ES-I3 (cell line): Measurements from ENCODE around the gene HPS5.
"Not testable (repeated sequence)": the region's sequence is repeated elsewhere in the genome, so short reads cannot be mapped to it uniquely, and the experiment has no call there.

Source experiments
- H3K36me3 ChIP-seq: 2 replicates; pipeline ENCODE4 v1.6.1; 2013; ENCODE audit warnings: mild to moderate bottlenecking, low read length, control low read depth, moderate library complexity; ENCODE audit not compliant: insufficient read depth
- H3K4me1 ChIP-seq: 2 replicates; pipeline ENCODE4 v1.6.1; 2013; ENCODE audit warnings: mild to moderate bottlenecking, control low read depth, low read length; ENCODE audit not compliant: insufficient read depth
- H3K9ac ChIP-seq: 2 replicates; pipeline ENCODE4 v1.6.1; 2013; ENCODE audit warnings: low read depth, mild to moderate bottlenecking, low read length, moderate library complexity
- H3K9me3 ChIP-seq: 2 replicates; pipeline ENCODE4 v1.6.1; 2013; ENCODE audit warnings: mild to moderate bottlenecking, low read length, moderate library complexity; ENCODE audit not compliant: control insufficient read depth, insufficient read depth

HPS5 gene

DNA sequence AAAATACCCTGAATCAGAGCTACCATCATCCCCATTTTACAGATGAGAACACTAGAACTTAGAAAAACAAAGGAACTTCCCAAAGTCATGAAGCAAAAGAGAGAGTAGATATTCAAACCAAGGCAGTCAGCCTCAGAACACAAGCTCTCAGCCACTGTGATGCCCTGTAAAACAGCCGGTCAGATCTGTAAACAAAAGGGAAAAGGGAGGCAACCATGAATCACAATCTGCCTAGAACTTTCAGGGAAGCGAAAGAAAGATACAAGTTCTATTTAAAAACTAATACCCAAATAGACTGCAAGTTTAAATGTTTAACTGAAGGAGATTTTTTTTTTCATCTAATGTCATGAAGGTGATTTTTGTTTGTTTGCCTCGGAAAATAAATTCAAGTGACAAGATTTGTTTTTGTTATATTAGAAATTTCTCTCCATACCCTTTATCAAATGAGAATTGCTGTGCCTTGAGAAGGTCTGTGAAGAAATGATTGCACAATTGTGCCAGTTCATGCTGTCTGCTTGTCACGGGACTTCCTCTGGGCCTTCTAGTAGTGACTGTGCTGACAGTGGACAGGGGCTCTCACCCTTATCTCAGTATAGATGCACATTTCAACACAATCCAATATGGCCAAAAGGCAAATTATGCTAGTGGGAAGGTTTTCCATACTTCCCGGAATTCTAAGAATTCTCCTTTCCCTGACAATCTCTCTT, 44.2 kb downstream of the HPS5 start:
- H3K36me3 ChIP-seq: peaks cover 4% of the 10 kb centered on the region; the same call in 1 of the 2 replicates
- no peaks in the 10 kb centered on the region for H3K9me3 ChIP-seq
- H3K4me1 ChIP-seq: no peaks in the 10 kb centered on the region
- no peak overlapping the region for H3K9ac ChIP-seq

GRCh38 chr11:18271206-18271605, 50.7 kb downstream of the HPS5 start:
- H3K4me1 ChIP-seq: peaks cover 5% of the 10 kb centered on the region; the same call in 1 of the 2 replicates
- no peaks in the 10 kb centered on the region for H3K36me3 ChIP-seq
- H3K9me3 ChIP-seq: no peaks in the 10 kb centered on the region
- H3K9ac ChIP-seq: no peak overlapping the region

DNA sequence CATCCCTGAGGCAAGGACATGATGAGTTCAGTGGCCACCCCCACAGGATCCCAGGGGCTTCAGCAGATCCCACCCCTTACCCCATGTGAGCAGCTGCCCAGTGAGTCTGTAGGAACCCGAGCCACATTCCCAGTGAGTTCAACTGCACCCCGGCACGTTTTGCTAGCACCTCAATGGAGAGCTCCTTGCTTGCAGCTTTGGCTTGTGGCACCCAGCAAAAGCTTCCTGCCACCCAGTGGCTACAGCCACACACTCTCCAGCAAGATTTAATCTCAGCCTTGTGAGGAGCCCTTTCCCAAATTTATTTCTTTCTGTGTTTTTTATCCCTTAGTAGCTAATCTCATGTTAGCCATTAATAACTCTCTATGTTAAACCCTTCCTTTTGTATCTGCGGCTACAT, 51.8 kb downstream of the HPS5 start:
- Histone ChIP-seq H3K9ac (no peak overlapping the region), H3K9me3 (no peaks in the 10 kb centered on the region), H3K4me1 (peaks cover 5% of the 10 kb centered on the region; the same call in 1 of the 2 replicates), H3K36me3 (no peaks in the 10 kb centered on the region)

- not testable (repeated sequence) for H3K36me3 ChIP-seq, H3K9ac ChIP-seq, H3K9me3 ChIP-seq, H3K4me1 ChIP-seq
Observed at GRCh38 chr11:18269252-18269651, 52.7 kb downstream of the HPS5 start.

DNA sequence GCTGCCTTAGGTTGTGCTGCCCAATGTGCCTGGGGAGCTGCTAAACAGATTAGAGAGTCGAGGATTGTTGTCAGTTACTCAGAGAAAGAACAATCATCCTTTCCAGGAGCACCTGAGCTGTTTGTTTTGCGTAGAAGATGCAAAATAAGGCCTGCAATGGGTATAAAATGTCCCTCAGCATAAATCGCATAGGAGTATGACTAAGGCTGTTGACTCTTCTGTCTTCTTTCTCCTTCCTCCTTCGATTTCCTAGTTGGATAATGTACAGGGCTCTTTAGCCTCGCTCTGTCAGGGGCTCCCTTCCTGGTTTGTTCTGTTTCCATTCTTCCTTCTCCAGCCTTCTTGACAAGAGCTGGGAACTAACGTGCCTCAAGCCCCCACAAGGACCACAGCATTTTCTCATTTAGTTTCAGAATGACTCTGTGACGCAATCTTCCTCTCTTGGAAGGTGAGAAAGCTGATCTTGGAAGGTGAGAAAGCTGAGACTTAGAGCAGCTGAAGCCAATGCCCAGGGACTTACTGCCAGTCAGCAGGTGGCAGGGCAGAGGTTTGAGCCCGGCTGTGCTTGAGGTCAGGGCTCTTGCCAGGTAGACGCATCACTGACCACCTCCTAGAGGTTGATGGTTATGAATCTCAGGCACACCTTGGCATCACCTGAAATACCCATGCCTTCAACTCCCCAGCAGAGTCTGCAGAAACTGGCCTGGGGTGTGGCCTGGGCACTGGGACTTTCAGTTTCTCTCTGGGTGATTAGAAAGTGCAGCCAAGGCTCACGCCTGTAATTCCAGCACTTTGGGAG, 54.4 kb downstream of the HPS5 start:
- H3K4me1 ChIP-seq, H3K9ac ChIP-seq, H3K36me3 ChIP-seq, H3K9me3 ChIP-seq: not testable (repeated sequence)

DNA sequence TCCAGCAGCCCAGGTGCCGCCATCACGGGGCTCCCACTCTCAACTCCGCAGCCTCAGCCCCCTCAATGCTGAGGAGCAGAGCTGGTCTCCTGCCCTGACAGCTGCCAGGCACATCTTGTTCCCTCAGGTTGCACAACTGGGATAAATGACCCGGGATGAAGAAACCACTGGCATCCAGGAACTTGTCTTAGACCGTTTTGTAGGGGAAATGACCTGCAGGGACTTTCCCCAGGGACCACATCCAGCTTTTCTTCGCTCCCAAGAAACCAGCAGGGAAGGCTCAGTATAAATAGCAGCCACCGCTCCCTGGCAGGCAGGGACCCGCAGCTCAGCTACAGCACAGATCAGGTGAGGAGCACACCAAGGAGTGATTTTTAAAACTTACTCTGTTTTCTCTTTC, 56.0 kb downstream of the HPS5 start, which contains the start of gene SAA1:
TSS of gene SAA1 (plus strand) at position 316 of the 400 bp plus-strand sequence. CDS start 624 bp downstream, outside the sequence.
- Histone ChIP-seq H3K36me3 (no peaks in the 10 kb centered on the region), H3K9me3 (no peaks in the 10 kb centered on the region), H3K9ac (no peak within 1 kb of the TSS), H3K4me1 (peaks cover 5% of the 10 kb centered on the region; the same call in 1 of the 2 replicates)

- Histone ChIP-seq H3K4me1 (peaks cover 5% of the 10 kb centered on the region; the same call in 1 of the 2 replicates), H3K9me3 (no peaks in the 10 kb centered on the region), H3K9ac (no peak overlapping the region), H3K36me3 (no peaks in the 10 kb centered on the region)
Observed at GRCh38 chr11:18264677-18265555, 57.0 kb downstream of the HPS5 start.

- Histone ChIP-seq H3K9ac (no peak overlapping the region), H3K9me3 (no peaks in the 10 kb centered on the region), H3K4me1 (no peaks in the 10 kb centered on the region), H3K36me3 (no peaks in the 10 kb centered on the region)
Observed at GRCh38 chr11:18264035-18264434, 57.9 kb downstream of the HPS5 start.

DNA sequence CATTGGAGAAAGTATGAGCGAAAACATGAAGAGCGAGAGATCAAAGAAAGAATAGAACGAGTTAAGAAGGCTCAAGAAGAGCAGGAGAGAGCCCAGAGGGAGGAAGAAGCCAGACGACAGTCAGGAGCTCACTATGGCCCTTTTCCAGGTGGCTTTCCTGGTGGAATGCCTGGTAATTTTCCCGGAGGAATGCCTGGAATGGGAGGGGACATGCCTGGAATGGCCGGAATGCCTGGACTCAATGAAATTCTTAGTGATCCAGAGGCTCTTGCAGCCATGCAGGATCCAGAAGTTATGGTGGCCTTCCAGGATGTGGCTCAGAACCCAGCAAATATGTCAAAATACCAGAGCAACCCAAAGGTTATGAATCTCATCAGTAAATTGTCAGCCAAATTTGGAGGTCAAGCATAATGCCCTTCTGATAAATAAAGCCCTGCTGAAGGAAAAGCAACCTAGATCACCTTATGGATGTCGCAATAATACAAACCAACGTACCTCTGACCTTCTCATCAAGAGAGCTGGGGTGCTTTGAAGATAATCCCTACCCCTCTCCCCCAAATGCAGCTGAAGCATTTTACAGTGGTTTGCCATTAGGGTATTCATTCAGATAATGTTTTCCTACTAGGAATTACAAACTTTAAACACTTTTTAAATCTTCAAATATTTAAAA, 59.1 kb downstream of the HPS5 start:
- H3K9me3 ChIP-seq, H3K36me3 ChIP-seq, H3K9ac ChIP-seq, H3K4me1 ChIP-seq: not testable (repeated sequence)

GRCh38 chr11:18261721-18262120, 60.2 kb downstream of the HPS5 start:
- Histone ChIP-seq H3K9me3 (no peaks in the 10 kb centered on the region), H3K4me1 (no peaks in the 10 kb centered on the region), H3K36me3 (no peaks in the 10 kb centered on the region), H3K9ac (no peak overlapping the region)

GRCh38 chr11:18259259-18259658, 62.7 kb downstream of the HPS5 start:
- no peak overlapping the region for H3K9ac ChIP-seq
- H3K9me3 ChIP-seq: no peaks in the 10 kb centered on the region
- H3K4me1 ChIP-seq: no peaks in the 10 kb centered on the region
- H3K36me3 ChIP-seq: no peaks in the 10 kb centered on the region

DNA sequence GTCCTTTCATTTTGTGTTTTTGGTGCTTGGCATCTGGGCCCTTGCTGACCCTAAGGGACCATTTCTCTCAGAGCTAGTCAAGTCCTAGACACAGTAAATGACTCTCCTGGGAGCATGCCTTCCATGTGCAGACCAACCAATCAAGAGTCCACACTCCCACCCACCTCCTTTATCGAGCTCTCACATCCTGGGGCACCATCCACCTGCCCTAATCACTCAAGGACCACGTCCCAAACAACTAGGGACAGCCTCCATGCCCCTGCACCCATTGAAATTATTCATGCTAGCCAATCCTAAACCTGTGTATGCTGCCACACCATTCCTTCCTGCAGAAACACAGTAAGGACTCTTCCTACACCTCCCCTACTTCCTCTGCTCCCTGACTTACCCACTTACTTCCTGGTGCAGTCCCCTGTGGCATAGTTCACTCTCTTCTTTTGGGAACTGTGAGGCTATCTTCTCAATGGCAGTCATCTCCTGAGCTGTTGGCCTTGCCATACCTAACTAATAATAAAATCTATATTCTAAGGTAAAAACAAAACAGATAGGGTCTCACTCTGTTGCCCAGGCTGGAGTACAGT, 67.1 kb downstream of the HPS5 start:
- Histone ChIP-seq H3K36me3 (no peaks in the 10 kb centered on the region), H3K9ac (no peak overlapping the region), H3K9me3 (no peaks in the 10 kb centered on the region), H3K4me1 (no peaks in the 10 kb centered on the region)

GRCh38 chr11:18253778-18254338, 68.1 kb downstream of the HPS5 start:
- Histone ChIP-seq H3K4me1 (no peaks in the 10 kb centered on the region), H3K36me3 (no peaks in the 10 kb centered on the region), H3K9me3 (no peaks in the 10 kb centered on the region), H3K9ac (no peak overlapping the region)
